Activated T-helper 17 cell treated with anti-CD3 and anti-CD28 coated beads, Interleukin-2, amount 50 U/mL, for 72 hours (primary cell): Measurements from ENCODE around the gene DLG2. TPM values are rescaled to one million over a fixed set of nuclear protein-coding genes. Genes with fewer than 3 reads are reported as not detected.
"Not testable (repeated sequence)": the region's sequence is repeated elsewhere in the genome, so short reads cannot be mapped to it uniquely, and the experiment has no call there.

ENCODE experiments used
- ATAC-seq: fragments of 150-1000 bp; cut with Tn5 transposase; replicated peaks from 2 replicates; pipeline ENCODE4 v1.10.0; 2021; ENCODE audit warnings: mild to moderate bottlenecking, moderate library complexity
- H3K27ac Mint-ChIP-seq: one replicate; pipeline ENCODE4 v1.8.0; 2022; ENCODE audit warnings: mixed read lengths
- H3K27me3 Mint-ChIP-seq: one replicate; pipeline ENCODE4 v1.8.0; 2022; ENCODE audit warnings: mixed read lengths
- H3K36me3 Mint-ChIP-seq: one replicate; pipeline ENCODE4 v1.8.0; 2022; ENCODE audit warnings: low read depth, mild to moderate bottlenecking, mixed read lengths
- H3K4me1 Mint-ChIP-seq: one replicate; pipeline ENCODE4 v1.8.0; 2022; ENCODE audit warnings: mixed read lengths
- H3K4me3 Mint-ChIP-seq: one replicate; pipeline ENCODE4 v1.8.0; 2022; ENCODE audit warnings: mild to moderate bottlenecking, mixed read lengths
- H3K9me3 Mint-ChIP-seq: one replicate; pipeline ENCODE4 v1.8.0; 2022; ENCODE audit warnings: mixed read lengths
- total RNA-seq, 2 donors: library from RNA; stranded (reverse); gene quantifications; one replicate each; pipeline ENCODE4 v1.2.3, GENCODE V29; 2022

Gene DLG2
- total RNA-seq, result 1 to 10 TPM; 1.5 to 1.9 TPM

GRCh38 chr11:85627332-85627997, at the start of gene DLG2:
Gene DLG2 (minus strand): TSS chr11:85627344.
- Mint-ChIP-seq H3K27me3 (no peaks in the 10 kb centered on the region), H3K4me3 (peak within 1 kb of the TSS; percentile 99), H3K4me1 (peaks cover 6% of the 10 kb centered on the region), H3K9me3 (no peaks in the 10 kb centered on the region), H3K27ac (peak within 1 kb of the TSS; percentile 96), H3K36me3 (peaks cover 29% of the 10 kb centered on the region)
- ATAC-seq, result no peak

GRCh38 chr11:85673393-85673792, 46.2 kb upstream of the DLG2 start:
- no peaks in the 10 kb centered on the region for H3K36me3 Mint-ChIP-seq

GRCh38 chr11:85672105-85672902, 45.2 kb upstream of the DLG2 start:
- H3K27me3 Mint-ChIP-seq, result no peaks in the 10 kb centered on the region
- no peaks in the 10 kb centered on the region for H3K9me3 Mint-ChIP-seq
- peak; percentile 6 for ATAC-seq
- no peaks in the 10 kb centered on the region for H3K36me3 Mint-ChIP-seq
- H3K4me1 Mint-ChIP-seq, result no peaks in the 10 kb centered on the region
- H3K4me3 Mint-ChIP-seq, result no peak overlapping the region
- H3K27ac Mint-ChIP-seq, result no peak overlapping the region

More at GRCh38 chr11:85673393-85673792, 46.2 kb upstream of the DLG2 start:
- H3K27ac Mint-ChIP-seq, result no peak overlapping the region
- no peaks in the 10 kb centered on the region for H3K9me3 Mint-ChIP-seq
- ATAC-seq, result peak; percentile 44
- no peak overlapping the region for H3K4me3 Mint-ChIP-seq
- no peaks in the 10 kb centered on the region for H3K4me1 Mint-ChIP-seq
- H3K27me3 Mint-ChIP-seq, result no peaks in the 10 kb centered on the region

GRCh38 chr11:85670949-85671663, 44.0 kb upstream of the DLG2 start:
- not testable (repeated sequence) for ATAC-seq, H3K27me3 Mint-ChIP-seq, H3K9me3 Mint-ChIP-seq, H3K4me3 Mint-ChIP-seq, H3K36me3 Mint-ChIP-seq, H3K27ac Mint-ChIP-seq, H3K4me1 Mint-ChIP-seq

GRCh38 chr11:85668157-85668556, 41.0 kb upstream of the DLG2 start:
- peaks cover 7% of the 10 kb centered on the region for H3K4me1 Mint-ChIP-seq
- peaks cover 21% of the 10 kb centered on the region for H3K36me3 Mint-ChIP-seq
- no peaks in the 10 kb centered on the region for H3K27me3 Mint-ChIP-seq
- no peak overlapping the region for H3K27ac Mint-ChIP-seq
- H3K9me3 Mint-ChIP-seq, result no peaks in the 10 kb centered on the region
- no peak for ATAC-seq
- H3K4me3 Mint-ChIP-seq, result no peak overlapping the region

- no peak overlapping the region for H3K27ac Mint-ChIP-seq
- no peak for ATAC-seq
- no peaks in the 10 kb centered on the region for H3K9me3 Mint-ChIP-seq
- H3K4me3 Mint-ChIP-seq, result no peak overlapping the region
- peaks cover 7% of the 10 kb centered on the region for H3K4me1 Mint-ChIP-seq
- peaks cover 36% of the 10 kb centered on the region for H3K36me3 Mint-ChIP-seq
- no peaks in the 10 kb centered on the region for H3K27me3 Mint-ChIP-seq
Measured at GRCh38 chr11:85666687-85667086, 39.5 kb upstream of the DLG2 start.

GRCh38 chr11:85665733-85666132, 38.6 kb upstream of the DLG2 start:
- Mint-ChIP-seq H3K27me3 (no peaks in the 10 kb centered on the region), H3K9me3 (no peaks in the 10 kb centered on the region), H3K4me3 (peak overlapping the region; percentile 99), H3K4me1 (peaks cover 10% of the 10 kb centered on the region), H3K27ac (peak overlapping the region; percentile 96), H3K36me3 (peaks cover 45% of the 10 kb centered on the region)
- no peak for ATAC-seq

GRCh38 chr11:85664615-85665481, 37.7 kb upstream of the DLG2 start, which contains the start of gene CREBZF:
Gene CREBZF (minus strand): TSS chr11:85665129. CDS start chr11:85664875, 254 bp downstream.
- peak; percentile 90 for ATAC-seq
- peak within 1 kb of the TSS; percentile 99 for H3K4me3 Mint-ChIP-seq
- H3K36me3 Mint-ChIP-seq, result peaks cover 54% of the 10 kb centered on the region
- H3K27ac Mint-ChIP-seq, result peak within 1 kb of the TSS; percentile 96
- peaks cover 19% of the 10 kb centered on the region for H3K4me1 Mint-ChIP-seq
- H3K27me3 Mint-ChIP-seq, result no peaks in the 10 kb centered on the region
- no peaks in the 10 kb centered on the region for H3K9me3 Mint-ChIP-seq

- H3K36me3 Mint-ChIP-seq, result peaks cover 63% of the 10 kb centered on the region
- no peaks in the 10 kb centered on the region for H3K9me3 Mint-ChIP-seq
- peak; percentile 72 for ATAC-seq
Measured at GRCh38 chr11:85663753-85664614, 36.8 kb upstream of the DLG2 start.

GRCh38 chr11:85663080-85663752, 36.1 kb upstream of the DLG2 start:
- H3K27me3 Mint-ChIP-seq, result no peaks in the 10 kb centered on the region
- no peaks in the 10 kb centered on the region for H3K9me3 Mint-ChIP-seq
- ATAC-seq, result no peak
- peaks cover 70% of the 10 kb centered on the region for H3K36me3 Mint-ChIP-seq
- H3K4me3 Mint-ChIP-seq, result peak overlapping the region; percentile 99
- peaks cover 25% of the 10 kb centered on the region for H3K4me1 Mint-ChIP-seq
- peak overlapping the region; percentile 96 for H3K27ac Mint-ChIP-seq

More at GRCh38 chr11:85663753-85664614, 36.8 kb upstream of the DLG2 start:
- peaks cover 25% of the 10 kb centered on the region for H3K4me1 Mint-ChIP-seq
- no peaks in the 10 kb centered on the region for H3K27me3 Mint-ChIP-seq
- peak overlapping the region; percentile 99 for H3K4me3 Mint-ChIP-seq
- peak overlapping the region; percentile 96 for H3K27ac Mint-ChIP-seq

- peak overlapping the region; percentile 99 for H3K4me3 Mint-ChIP-seq
Measured at GRCh38 chr11:85661972-85662664, 35.0 kb upstream of the DLG2 start.

GRCh38 chr11:85658180-85658579, 31.0 kb upstream of the DLG2 start:
- Mint-ChIP-seq H3K9me3 (no peaks in the 10 kb centered on the region), H3K27me3 (no peaks in the 10 kb centered on the region), H3K4me3 (no peak overlapping the region), H3K4me1 (peaks cover 24% of the 10 kb centered on the region), H3K27ac (no peak overlapping the region), H3K36me3 (peaks cover 93% of the 10 kb centered on the region)
- ATAC-seq, result no peak

More at GRCh38 chr11:85661972-85662664, 35.0 kb upstream of the DLG2 start:
- H3K27me3 Mint-ChIP-seq, result no peaks in the 10 kb centered on the region
- peaks cover 81% of the 10 kb centered on the region for H3K36me3 Mint-ChIP-seq
- no peak for ATAC-seq
- H3K27ac Mint-ChIP-seq, result no peak overlapping the region
- H3K9me3 Mint-ChIP-seq, result no peaks in the 10 kb centered on the region
- peaks cover 25% of the 10 kb centered on the region for H3K4me1 Mint-ChIP-seq
